ENCODE results near the gene RXRB.

RXRB gene

DNA sequence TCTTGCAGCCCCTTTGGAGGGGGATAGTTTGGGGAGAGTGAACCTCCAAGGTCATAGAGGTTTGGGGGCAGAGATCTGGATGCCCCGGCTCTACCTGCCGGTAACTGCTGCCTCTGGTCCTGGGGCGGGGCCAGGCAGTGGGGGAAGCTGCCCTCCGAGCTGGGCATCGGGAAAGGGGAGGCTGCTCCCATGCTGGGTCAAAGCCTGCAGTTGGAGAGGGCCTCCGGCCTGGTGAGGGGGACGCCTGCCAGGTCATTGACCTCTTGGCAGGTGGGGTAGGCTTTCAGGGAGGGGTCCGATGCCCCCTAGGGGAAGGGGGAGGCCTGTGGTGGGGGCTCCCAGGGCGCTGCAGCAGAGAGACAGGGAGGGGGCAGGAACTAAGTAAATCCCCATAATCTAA lies 15.3 kb downstream of the RXRB start:
- no peak for DNase-seq (ENCODE audit: low read depth)
- no peak overlapping the region for H3K4me3 ChIP-seq (replicated peaks; ENCODE audit: low read depth, low read length)
- TF ChIP-seq, protein P1, sequence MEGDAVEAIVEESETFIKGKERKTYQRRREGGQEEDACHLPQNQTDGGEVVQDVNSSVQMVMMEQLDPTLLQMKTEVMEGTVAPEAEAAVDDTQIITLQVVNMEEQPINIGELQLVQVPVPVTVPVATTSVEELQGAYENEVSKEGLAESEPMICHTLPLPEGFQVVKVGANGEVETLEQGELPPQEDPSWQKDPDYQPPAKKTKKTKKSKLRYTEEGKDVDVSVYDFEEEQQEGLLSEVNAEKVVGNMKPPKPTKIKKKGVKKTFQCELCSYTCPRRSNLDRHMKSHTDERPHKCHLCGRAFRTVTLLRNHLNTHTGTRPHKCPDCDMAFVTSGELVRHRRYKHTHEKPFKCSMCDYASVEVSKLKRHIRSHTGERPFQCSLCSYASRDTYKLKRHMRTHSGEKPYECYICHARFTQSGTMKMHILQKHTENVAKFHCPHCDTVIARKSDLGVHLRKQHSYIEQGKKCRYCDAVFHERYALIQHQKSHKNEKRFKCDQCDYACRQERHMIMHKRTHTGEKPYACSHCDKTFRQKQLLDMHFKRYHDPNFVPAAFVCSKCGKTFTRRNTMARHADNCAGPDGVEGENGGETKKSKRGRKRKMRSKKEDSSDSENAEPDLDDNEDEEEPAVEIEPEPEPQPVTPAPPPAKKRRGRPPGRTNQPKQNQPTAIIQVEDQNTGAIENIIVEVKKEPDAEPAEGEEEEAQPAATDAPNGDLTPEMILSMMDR (IDR thresholded peaks at IDR 0.05; ENCODE audit: low read length, missing control alignments), result no peak

DNA sequence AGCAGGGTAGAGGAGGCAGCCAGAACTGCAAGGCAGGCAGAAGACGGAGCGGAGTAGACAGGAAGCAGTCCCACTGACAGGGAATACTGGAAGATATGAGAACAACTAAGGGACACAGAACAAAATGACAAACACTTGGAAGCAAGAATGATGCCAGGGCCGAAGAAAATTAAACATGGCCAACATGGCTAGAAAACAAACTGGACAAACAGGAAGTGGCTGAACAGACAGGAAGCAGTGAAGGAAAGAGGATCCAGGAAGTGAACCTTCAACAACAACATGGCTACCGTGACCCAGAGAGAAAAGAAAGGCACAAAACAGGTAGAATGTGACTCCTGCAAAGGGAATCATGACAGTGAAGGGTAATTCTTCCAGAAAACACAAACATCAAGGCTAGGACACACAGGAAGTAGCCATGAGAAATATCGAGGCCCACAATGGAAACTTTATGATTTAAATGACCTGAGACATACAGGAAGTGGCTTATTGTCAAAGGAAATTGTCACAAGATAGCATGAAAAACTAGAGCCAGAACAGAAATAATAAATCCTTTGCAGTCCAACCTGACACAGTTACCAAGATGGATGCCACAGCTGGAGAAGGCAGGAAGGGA lies 17.3 kb downstream of the RXRB start:
- no peak for DNase-seq (ENCODE audit: low read depth)
- no peak overlapping the region for H3K4me3 ChIP-seq (replicated peaks; ENCODE audit: low read depth, low read length)
- TF ChIP-seq, protein P1 (IDR thresholded peaks at IDR 0.05; ENCODE audit: low read length, missing control alignments), result no peak

DNA sequence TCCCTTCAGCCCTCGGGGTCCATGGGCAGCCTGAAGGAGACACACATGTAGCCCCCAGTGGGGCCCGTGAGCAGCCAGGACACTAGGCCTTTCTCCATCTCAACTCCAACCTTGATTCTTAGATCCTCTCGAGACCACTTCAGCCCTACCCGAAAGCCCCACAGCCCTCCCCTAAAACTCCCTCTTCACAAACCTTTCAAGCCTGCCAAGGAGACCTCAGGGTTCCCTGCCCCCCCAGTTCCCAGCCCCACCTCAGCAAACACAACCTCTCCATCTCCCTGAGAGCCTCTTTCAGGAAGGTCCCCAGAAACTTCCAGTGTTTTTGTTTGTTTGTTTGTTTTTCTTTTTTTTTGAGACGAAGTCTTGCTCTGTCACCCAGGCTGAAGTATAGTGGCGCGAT lies 19.3 kb downstream of the RXRB start:
- no peak for DNase-seq (ENCODE audit: low read depth)
- TF ChIP-seq, protein P1 (IDR thresholded peaks at IDR 0.05; ENCODE audit: low read length, missing control alignments), result no peak
- H3K4me3 ChIP-seq (replicated peaks; ENCODE audit: low read depth, low read length), result no peak overlapping the region

DNA sequence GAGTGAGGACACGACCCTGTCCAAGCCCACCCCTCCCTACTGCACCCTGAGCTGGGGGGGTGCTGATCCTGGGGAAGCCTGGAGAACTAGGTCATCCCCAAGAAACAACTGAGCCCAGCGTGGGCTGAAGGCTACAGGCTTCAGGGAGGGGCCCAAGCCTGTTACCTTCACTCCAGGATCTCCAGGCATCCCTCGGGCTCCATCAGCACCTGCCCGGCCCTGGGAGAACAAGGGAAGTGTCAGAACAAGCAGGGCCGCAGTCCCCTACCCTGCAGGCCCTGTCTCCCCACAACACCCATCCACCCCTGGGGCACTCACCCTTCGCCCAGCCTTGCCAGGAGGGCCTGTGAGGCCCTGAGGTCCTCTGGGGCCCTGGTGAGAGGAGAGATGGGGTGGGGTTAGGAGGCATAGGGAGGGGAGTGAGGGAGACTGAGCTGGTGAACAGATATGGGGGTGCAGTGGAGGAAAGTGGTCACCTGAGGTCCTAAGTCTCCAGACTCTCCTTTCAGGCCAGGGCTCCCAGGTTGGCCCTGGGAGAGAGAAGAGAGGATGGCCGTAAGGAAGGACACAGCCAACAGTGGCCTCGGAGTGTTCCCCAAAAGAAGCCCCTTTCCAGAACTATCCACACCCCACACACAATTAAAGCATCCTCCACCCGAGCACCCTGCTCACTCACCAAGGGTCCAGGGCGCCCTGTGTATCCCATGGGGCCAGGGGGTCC lies 21.6 kb downstream of the RXRB start:
- TF ChIP-seq, protein P1 (IDR thresholded peaks at IDR 0.05; ENCODE audit: low read length, missing control alignments), result no peak
- no peak for DNase-seq (ENCODE audit: low read depth)

DNA sequence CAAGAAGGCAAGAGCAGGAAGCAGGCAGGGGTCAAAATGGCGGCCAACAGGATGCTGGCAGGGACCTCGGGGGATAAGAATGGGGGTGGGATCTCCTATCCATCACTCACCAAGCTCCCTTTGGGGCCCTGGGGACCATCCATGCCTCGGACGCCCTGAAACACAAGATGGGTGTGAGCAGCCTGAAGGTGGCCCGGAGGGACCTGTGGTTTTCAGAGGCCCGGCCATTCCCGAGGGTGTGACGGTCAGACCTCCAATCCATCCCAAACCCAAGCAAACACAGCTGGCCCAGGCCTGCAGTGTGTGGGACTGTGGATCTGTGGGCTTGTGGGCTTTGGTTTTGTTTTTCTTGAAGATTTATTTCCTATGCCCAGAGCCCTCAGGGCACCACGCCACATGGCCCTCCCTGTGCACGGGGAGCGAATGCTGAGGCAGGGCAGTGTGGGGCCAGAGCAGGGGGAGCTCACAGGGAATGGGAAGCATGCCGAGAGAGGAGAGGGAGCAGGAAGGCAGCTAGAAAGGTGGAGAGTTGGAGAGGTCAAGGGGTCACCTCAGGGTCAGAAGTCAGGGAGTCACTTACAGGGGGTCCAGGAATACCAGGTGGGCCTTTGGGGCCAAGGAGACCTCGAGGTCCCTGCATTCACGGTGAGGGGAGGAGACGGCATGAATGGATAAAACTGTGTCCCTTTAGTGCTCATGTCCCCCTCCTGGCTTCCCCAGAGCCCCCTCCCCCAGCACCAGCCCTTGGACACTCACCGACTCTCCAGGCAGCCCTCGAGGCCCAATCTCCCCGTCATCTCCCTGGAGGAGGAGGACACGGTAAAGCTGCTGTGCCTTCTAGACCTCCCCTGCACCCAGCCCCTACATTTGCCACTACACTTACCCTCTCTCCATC lies 22.7 kb downstream of the RXRB start:
- H3K4me3 ChIP-seq (replicated peaks; ENCODE audit: low read depth, low read length), result no peak overlapping the region
- DNase-seq (ENCODE audit: low read depth), result no peak
- TF ChIP-seq, protein P1 (IDR thresholded peaks at IDR 0.05; ENCODE audit: low read length, missing control alignments), result no peak

More for the DNA sequence above, 21.6 kb downstream of the RXRB start:
- no peak overlapping the region for H3K4me3 ChIP-seq (replicated peaks; ENCODE audit: low read depth, low read length)

DNA sequence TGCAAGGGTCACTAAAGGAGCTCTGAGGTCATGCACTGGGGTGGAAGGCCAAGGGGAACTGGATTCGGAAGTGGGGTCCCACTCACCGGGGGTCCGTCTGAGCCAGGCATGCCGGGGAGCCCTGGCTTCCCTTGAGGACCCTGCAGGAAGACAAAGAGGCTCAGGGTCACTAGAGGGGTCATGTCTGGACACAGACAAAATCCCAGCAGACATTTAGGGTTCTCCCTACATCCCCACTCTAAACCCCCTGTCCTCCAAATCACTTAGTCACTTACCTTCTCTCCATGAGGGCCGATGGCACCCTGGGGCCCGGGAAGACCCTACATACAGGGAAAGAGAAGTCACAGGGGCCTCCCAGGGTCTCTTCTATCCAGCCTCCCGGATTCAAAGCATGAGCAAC lies 23.6 kb downstream of the RXRB start:
- TF ChIP-seq, protein P1 (IDR thresholded peaks at IDR 0.05; ENCODE audit: low read length, missing control alignments), result no peak
- no peak overlapping the region for H3K4me3 ChIP-seq (replicated peaks; ENCODE audit: low read depth, low read length)
- DNase-seq (ENCODE audit: low read depth), result no peak

Measured in fibroblast of pulmonary artery (primary cell).